Parathyroid adenoma (tissue), 2 donors: ENCODE data around the gene WDFY2.
A peak's percentile ranks its signal among the peaks of the same experiment; 100 is the strongest.

ENCODE experiments used
- H2AFZ ChIP-seq: fragments of 300-600 bp; sonication (generic); one replicate; pipeline ENCODE4 v1.7.0; 2017; ENCODE audit warnings: antibody characterized with exemption, mild to moderate bottlenecking
- H3K27ac ChIP-seq: fragments of 300-600 bp; sonication (generic); one replicate; pipeline ENCODE4 v1.7.0; 2017
- H3K27me3 ChIP-seq: fragments of 300-600 bp; sonication (generic); one replicate; pipeline ENCODE4 v1.7.0; 2017; ENCODE audit warnings: low read length; ENCODE audit not compliant: control insufficient read depth, insufficient read depth
- H3K36me3 ChIP-seq: fragments of 300-600 bp; sonication (generic); one replicate; pipeline ENCODE4 v1.7.0; 2017; ENCODE audit warnings: low read length; ENCODE audit not compliant: control insufficient read depth, insufficient read depth
- H3K4me1 ChIP-seq: fragments of 300-600 bp; sonication (generic); one replicate; pipeline ENCODE4 v1.7.0; 2017; ENCODE audit warnings: control low read depth
- H3K4me2 ChIP-seq: fragments of 300-600 bp; sonication (generic); one replicate; pipeline ENCODE4 v1.7.0; 2017; ENCODE audit warnings: low read length
- H3K4me3 ChIP-seq: fragments of 300-600 bp; sonication (generic); one replicate; pipeline ENCODE4 v1.7.0; 2017; ENCODE audit warnings: low read depth, low read length
- H3K79me2 ChIP-seq: fragments of 300-600 bp; sonication (generic); one replicate; pipeline ENCODE4 v1.7.0; 2017; ENCODE audit warnings: control low read depth
- H3K9ac ChIP-seq: fragments of 300-600 bp; sonication (generic); one replicate; pipeline ENCODE4 v1.7.0; 2017; ENCODE audit warnings: mild to moderate bottlenecking
- H3K9me3 ChIP-seq: fragments of 300-600 bp; sonication (generic); one replicate; pipeline ENCODE4 v1.7.0; 2017; ENCODE audit warnings: low read length; ENCODE audit not compliant: control insufficient read depth
- CTCF ChIP-seq: fragments of 300-600 bp; sonication (generic); IDR thresholded peaks from one replicate; pipeline ENCODE4 v1.7.0; 2017; ENCODE audit warnings: antibody characterized with exemption, mild to moderate bottlenecking
- donor health status: primary hyperparathyroidism.

WDFY2 gene

GRCh38 chr13:51784097-51784496 lies 199.8 kb downstream of the WDFY2 start:
- Histone ChIP-seq H3K9me3 (no peaks in the 10 kb centered on the region), H3K79me2 (no peaks in the 10 kb centered on the region), H3K4me1 (peaks cover 34% of the 10 kb centered on the region), H3K4me3 (no peak overlapping the region), H3K4me2 (peak overlapping the region; percentile 15), H3K36me3 (no peaks in the 10 kb centered on the region), H3K27me3 (no peaks in the 10 kb centered on the region), H3K27ac (peak overlapping the region; percentile 98), H2AFZ (peak overlapping the region; percentile 14), H3K9ac (no peak overlapping the region)
- TF ChIP-seq CTCF: no peak

GRCh38 chr13:51785712-51786424 lies 201.6 kb downstream of the WDFY2 start:
- Histone ChIP-seq H3K4me1 (peaks cover 37% of the 10 kb centered on the region), H3K9me3 (no peaks in the 10 kb centered on the region), H3K79me2 (no peaks in the 10 kb centered on the region), H3K27ac (peak overlapping the region; percentile 98), H3K9ac (no peak overlapping the region), H3K36me3 (no peaks in the 10 kb centered on the region), H3K4me2 (peak overlapping the region; percentile 53), H3K4me3 (peak overlapping the region; percentile 41), H3K27me3 (no peaks in the 10 kb centered on the region), H2AFZ (peak overlapping the region; percentile 74)
- no peak for TF ChIP-seq CTCF

GRCh38 chr13:51786425-51787265 lies 202.4 kb downstream of the WDFY2 start:
- peak overlapping the region; percentile 53 for H3K4me2 ChIP-seq
- no peaks in the 10 kb centered on the region for H3K79me2 ChIP-seq
- no peaks in the 10 kb centered on the region for H3K27me3 ChIP-seq
- H2AFZ ChIP-seq: peak overlapping the region; percentile 74
- no peaks in the 10 kb centered on the region for H3K9me3 ChIP-seq
- H3K27ac ChIP-seq: peak overlapping the region; percentile 98
- peak overlapping the region; percentile 41 for H3K4me3 ChIP-seq
- no peak for TF ChIP-seq CTCF
- peaks cover 34% of the 10 kb centered on the region for H3K4me1 ChIP-seq
- peak overlapping the region; percentile 11 for H3K9ac ChIP-seq
- H3K36me3 ChIP-seq: no peaks in the 10 kb centered on the region

GRCh38 chr13:51793570-51794271 lies 209.5 kb downstream of the WDFY2 start:
- Histone ChIP-seq H3K27me3 (no peaks in the 10 kb centered on the region), H3K27ac (peak overlapping the region; percentile 78), H3K4me3 (no peak overlapping the region), H3K9me3 (no peaks in the 10 kb centered on the region), H3K79me2 (no peaks in the 10 kb centered on the region), H2AFZ (peak overlapping the region; percentile 41), H3K4me2 (no peak overlapping the region), H3K4me1 (peaks cover 28% of the 10 kb centered on the region), H3K9ac (no peak overlapping the region), H3K36me3 (no peaks in the 10 kb centered on the region)
- TF ChIP-seq CTCF: no peak
